ENCODE results near the gene RAB44. TPM values are rescaled to one million over a fixed set of nuclear protein-coding genes. Genes with fewer than 3 reads are reported as not detected.

RAB44 gene
- total and polyA plus RNA-seq, 9 donors, result 0.04 to 0.15 (median 0.12) TPM; not detected in 3

GRCh38 chr6:36746251-36746650 is 48.6 kb downstream of the RAB44 start:
- 78 to 85% (median 81%) methylated on average over 13 to 14 of the region's 14 CpGs for WGBS, 3 donors
- intact Hi-C loops (cut with DNase I), result loop anchor here in 1 of 4 donors (10.0 kb wide), 1 partner anchor 131 kb away; no protein-coding TSS in a partner anchor
- no peak for DNase-seq
- Histone ChIP-seq H3K27ac (no peak overlapping the region), H3K9me3 (no peaks in the 10 kb centered on the region), H3K4me3 (no peak overlapping the region), H3K36me3 (no peaks in the 10 kb centered on the region), H3K4me1 (ENCODE audit: insufficient read depth) (no peaks in the 10 kb centered on the region), H3K27me3 (no peaks in the 10 kb centered on the region)
- no peak for TF ChIP-seq CTCF (IDR thresholded peaks at IDR 0.05)
- TF ChIP-seq EP300 (IDR thresholded peaks at IDR 0.05), result no peak
- TF ChIP-seq POLR2A (IDR thresholded peaks at IDR 0.05), result no peak

- no peak overlapping the region for H3K4me3 ChIP-seq
- no peak overlapping the region for H3K27ac ChIP-seq
- H3K4me1 ChIP-seq (ENCODE audit: insufficient read depth), result no peaks in the 10 kb centered on the region
- TF ChIP-seq CTCF (IDR thresholded peaks at IDR 0.05) (no peak), POLR2A (IDR thresholded peaks at IDR 0.05) (no peak), EP300 (IDR thresholded peaks at IDR 0.05) (no peak)
- H3K36me3 ChIP-seq, result no peaks in the 10 kb centered on the region
- H3K9me3 ChIP-seq, result no peaks in the 10 kb centered on the region
- intact Hi-C loops (cut with DNase I), result loop anchor here in 3 of 4 donors (10.0 kb wide), 4 partner anchors 65 to 325 kb away; no protein-coding TSS in a partner anchor
- 88 to 95% (median 93%) methylated on average over 5 of the region's 5 CpGs for WGBS, 3 donors
- H3K27me3 ChIP-seq, result no peaks in the 10 kb centered on the region
- DNase-seq, result no peak
Observed at GRCh38 chr6:36749829-36750489, 52.3 kb downstream of the RAB44 start.

- Histone ChIP-seq H3K27ac (no peak overlapping the region), H3K4me3 (no peak overlapping the region), H3K4me1 (ENCODE audit: insufficient read depth) (no peaks in the 10 kb centered on the region), H3K36me3 (no peaks in the 10 kb centered on the region), H3K27me3 (no peaks in the 10 kb centered on the region), H3K9me3 (no peaks in the 10 kb centered on the region)
- DNase-seq, result no peak
- intact Hi-C loops (cut with DNase I), result loop anchor here in 2 of 4 donors (10.0 kb wide), 3 partner anchors 66 to 326 kb away; no protein-coding TSS in a partner anchor
- TF ChIP-seq POLR2A (IDR thresholded peaks at IDR 0.05), result no peak
- no peak for TF ChIP-seq EP300 (IDR thresholded peaks at IDR 0.05)
- no peak for TF ChIP-seq CTCF (IDR thresholded peaks at IDR 0.05)
- 93 to 99% (median 94%) methylated on average over 3 of the region's 3 CpGs for WGBS, 3 donors
Observed at GRCh38 chr6:36751091-36751490, 53.5 kb downstream of the RAB44 start.

- no peak for TF ChIP-seq CTCF (IDR thresholded peaks at IDR 0.05)
- no peak for TF ChIP-seq EP300 (IDR thresholded peaks at IDR 0.05)
- TF ChIP-seq POLR2A (IDR thresholded peaks at IDR 0.05), result no peak
- H3K4me3 ChIP-seq, result no peak overlapping the region
- no peak for DNase-seq
- H3K27me3 ChIP-seq, result no peaks in the 10 kb centered on the region
- WGBS, 3 donors, result 34 to 50% (median 47%) methylated on average over 1 of the region's 1 CpG
- no peaks in the 10 kb centered on the region for H3K36me3 ChIP-seq
- H3K27ac ChIP-seq, result no peak overlapping the region
- H3K4me1 ChIP-seq (ENCODE audit: insufficient read depth), result no peaks in the 10 kb centered on the region
- intact Hi-C loops (cut with DNase I), result loop anchor here in 2 of 4 donors (10.0 kb wide), 3 partner anchors 67 to 327 kb away; no protein-coding TSS in a partner anchor
- H3K9me3 ChIP-seq, result no peaks in the 10 kb centered on the region
Observed at GRCh38 chr6:36751833-36752186, 54.2 kb downstream of the RAB44 start.
